HUES6 (cell line): ENCODE results near the gene TEX12.

Source experiments
- H3K27ac ChIP-seq: 2 replicates; pipeline ENCODE4 v1.7.0; 2013; ENCODE audit warnings: low read depth, mild to moderate bottlenecking, low read length, inconsistent platforms
- H3K27me3 ChIP-seq: 2 replicates; pipeline ENCODE4 v1.6.1; 2013; ENCODE audit warnings: low read length; ENCODE audit not compliant: control insufficient read depth, insufficient read depth
- H3K36me3 ChIP-seq: 2 replicates; pipeline ENCODE4 v1.6.1; 2013; ENCODE audit warnings: low read length; ENCODE audit not compliant: control insufficient read depth, insufficient read depth
- H3K4me1 ChIP-seq: 2 replicates; pipeline ENCODE4 v1.6.1; 2013; ENCODE audit warnings: low read length; ENCODE audit not compliant: control insufficient read depth, insufficient read depth
- H3K4me3 ChIP-seq: 2 replicates; pipeline ENCODE4 v1.5.1; 2013; ENCODE audit warnings: low read depth, low read length
- H3K9ac ChIP-seq: one replicate; pipeline ENCODE4 v1.6.1; 2013; ENCODE audit warnings: mild to moderate bottlenecking, low read length
- H3K9me3 ChIP-seq: 2 replicates; pipeline ENCODE4 v1.6.1; 2013; ENCODE audit warnings: low read depth, low read length; ENCODE audit not compliant: control insufficient read depth, insufficient read depth

The TEX12 gene

GRCh38 chr11:112166562-112166961 is 610 bp upstream of the TEX12 start:
- Histone ChIP-seq H3K4me1 (peaks cover 7% of the 10 kb centered on the region), H3K36me3 (no peaks in the 10 kb centered on the region), H3K9ac (no peak overlapping the region), H3K4me3 (no peak overlapping the region), H3K9me3 (no peaks in the 10 kb centered on the region), H3K27me3 (no peaks in the 10 kb centered on the region), H3K27ac (no peak overlapping the region)

- Histone ChIP-seq H3K27ac (no peak overlapping the region), H3K9me3 (no peaks in the 10 kb centered on the region), H3K4me1 (no peaks in the 10 kb centered on the region), H3K27me3 (no peaks in the 10 kb centered on the region), H3K36me3 (no peaks in the 10 kb centered on the region), H3K4me3 (no peak overlapping the region), H3K9ac (no peak overlapping the region)
Observed at GRCh38 chr11:112172362-112172994, 5.3 kb downstream of the TEX12 start.

GRCh38 chr11:112173152-112173551 is 6.0 kb downstream of the TEX12 start:
- H3K4me1 ChIP-seq, result no peaks in the 10 kb centered on the region
- H3K4me3 ChIP-seq, result no peak overlapping the region
- no peak overlapping the region for H3K27ac ChIP-seq
- no peaks in the 10 kb centered on the region for H3K27me3 ChIP-seq
- no peaks in the 10 kb centered on the region for H3K36me3 ChIP-seq
- no peak overlapping the region for H3K9ac ChIP-seq
- no peaks in the 10 kb centered on the region for H3K9me3 ChIP-seq

- Histone ChIP-seq H3K27ac (no peak within 1 kb of the TSS), H3K27me3 (no peaks in the 10 kb centered on the region), H3K9me3 (no peaks in the 10 kb centered on the region), H3K9ac (no peak within 1 kb of the TSS), H3K36me3 (no peaks in the 10 kb centered on the region), H3K4me1 (no peaks in the 10 kb centered on the region), H3K4me3 (peak within 1 kb of the TSS; percentile 49)
Observed at GRCh38 chr11:112174789-112175598, 7.8 kb downstream of the TEX12 start, which contains the start of gene BCO2. Gene BCO2, plus strand, starts transcription at chr11:112175512. Its CDS starts 90 bp downstream, at chr11:112175602.

GRCh38 chr11:112175599-112175952 is 8.4 kb downstream of the TEX12 start:
- no peaks in the 10 kb centered on the region for H3K4me1 ChIP-seq
- no peak overlapping the region for H3K9ac ChIP-seq
- no peaks in the 10 kb centered on the region for H3K27me3 ChIP-seq
- no peaks in the 10 kb centered on the region for H3K36me3 ChIP-seq
- H3K9me3 ChIP-seq, result no peaks in the 10 kb centered on the region
- peak overlapping the region; percentile 49 for H3K4me3 ChIP-seq
- no peak overlapping the region for H3K27ac ChIP-seq

GRCh38 chr11:112176077-112176476 is 8.9 kb downstream of the TEX12 start:
- Histone ChIP-seq H3K27ac (no peak overlapping the region), H3K9me3 (no peaks in the 10 kb centered on the region), H3K9ac (no peak overlapping the region), H3K4me1 (no peaks in the 10 kb centered on the region), H3K36me3 (no peaks in the 10 kb centered on the region), H3K4me3 (no peak overlapping the region), H3K27me3 (no peaks in the 10 kb centered on the region)

GRCh38 chr11:112177589-112177988 is 10.4 kb downstream of the TEX12 start:
- Histone ChIP-seq H3K9me3 (no peaks in the 10 kb centered on the region), H3K9ac (no peak overlapping the region), H3K4me1 (no peaks in the 10 kb centered on the region), H3K27ac (no peak overlapping the region), H3K27me3 (no peaks in the 10 kb centered on the region), H3K36me3 (no peaks in the 10 kb centered on the region), H3K4me3 (no peak overlapping the region)

- no peaks in the 10 kb centered on the region for H3K36me3 ChIP-seq
- no peak overlapping the region for H3K4me3 ChIP-seq
- H3K4me1 ChIP-seq, result no peaks in the 10 kb centered on the region
- no peak overlapping the region for H3K9ac ChIP-seq
- no peaks in the 10 kb centered on the region for H3K9me3 ChIP-seq
- no peak overlapping the region for H3K27ac ChIP-seq
- no peaks in the 10 kb centered on the region for H3K27me3 ChIP-seq
Observed at GRCh38 chr11:112178428-112178827, 11.3 kb downstream of the TEX12 start.

GRCh38 chr11:112178936-112179335 is 11.8 kb downstream of the TEX12 start:
- no peaks in the 10 kb centered on the region for H3K27me3 ChIP-seq
- no peaks in the 10 kb centered on the region for H3K9me3 ChIP-seq
- H3K36me3 ChIP-seq, result no peaks in the 10 kb centered on the region
- H3K4me3 ChIP-seq, result no peak overlapping the region
- H3K9ac ChIP-seq, result no peak overlapping the region
- H3K4me1 ChIP-seq, result no peaks in the 10 kb centered on the region
- no peak overlapping the region for H3K27ac ChIP-seq

- Histone ChIP-seq H3K4me1 (no peaks in the 10 kb centered on the region), H3K36me3 (no peaks in the 10 kb centered on the region), H3K27ac (no peak overlapping the region), H3K4me3 (no peak overlapping the region), H3K9me3 (no peaks in the 10 kb centered on the region), H3K27me3 (no peaks in the 10 kb centered on the region), H3K9ac (no peak overlapping the region)
Observed at GRCh38 chr11:112179601-112180000, 12.4 kb downstream of the TEX12 start.

- H3K4me3 ChIP-seq, result no peak overlapping the region
- no peaks in the 10 kb centered on the region for H3K4me1 ChIP-seq
- H3K27ac ChIP-seq, result no peak overlapping the region
- H3K27me3 ChIP-seq, result no peaks in the 10 kb centered on the region
- no peaks in the 10 kb centered on the region for H3K9me3 ChIP-seq
- no peak overlapping the region for H3K9ac ChIP-seq
- H3K36me3 ChIP-seq, result no peaks in the 10 kb centered on the region
Observed at GRCh38 chr11:112182867-112183266, 15.7 kb downstream of the TEX12 start.
